ENCODE results near the gene NDUFAF2.
"Not testable (repeated sequence)": the region's sequence is repeated elsewhere in the genome, so short reads cannot be mapped to it uniquely, and the experiment has no call there.

NDUFAF2 gene

DNA sequence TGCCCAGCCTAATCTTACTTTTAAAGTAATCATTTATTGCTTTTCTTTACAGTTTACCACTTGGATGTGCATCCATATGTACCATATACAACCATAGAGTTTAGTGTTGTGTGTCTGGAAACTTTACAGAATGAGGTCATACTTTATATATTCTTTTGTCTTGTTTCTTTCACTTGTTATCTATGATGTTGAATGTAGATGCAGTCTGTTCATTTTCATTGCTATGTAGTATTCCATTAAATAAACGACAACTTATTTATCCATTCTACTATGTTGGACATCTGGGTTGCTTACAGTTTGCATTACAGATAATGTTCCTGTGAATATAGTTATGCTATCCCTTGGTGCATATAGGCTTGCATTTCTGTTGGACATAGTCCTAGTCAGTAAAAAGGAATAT, 238.5 kb downstream of the NDUFAF2 start:
- no peak for DNase-seq

DNA sequence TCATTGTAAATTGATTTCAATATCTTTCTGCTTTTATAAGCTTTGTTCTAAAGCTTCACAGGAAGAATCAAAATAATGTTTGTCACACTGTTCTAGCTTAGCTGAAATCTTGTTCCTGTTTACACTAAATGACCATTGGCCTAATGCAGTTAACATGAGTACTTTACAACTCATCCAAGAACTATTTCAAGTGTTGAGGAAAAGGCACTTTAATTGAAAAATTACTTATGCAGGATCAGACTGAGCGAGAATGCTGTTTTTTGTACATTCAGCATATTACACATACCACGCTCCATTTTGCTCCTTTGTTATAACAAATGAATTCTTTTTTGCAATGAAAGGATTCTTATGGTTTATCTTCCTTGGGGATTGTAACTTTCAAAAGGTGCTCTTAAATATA, 239.7 kb downstream of the NDUFAF2 start:
- no peak for DNase-seq

GRCh38 chr5:61186634-61187033, 241.6 kb downstream of the NDUFAF2 start:
- DNase-seq: no peak

DNA sequence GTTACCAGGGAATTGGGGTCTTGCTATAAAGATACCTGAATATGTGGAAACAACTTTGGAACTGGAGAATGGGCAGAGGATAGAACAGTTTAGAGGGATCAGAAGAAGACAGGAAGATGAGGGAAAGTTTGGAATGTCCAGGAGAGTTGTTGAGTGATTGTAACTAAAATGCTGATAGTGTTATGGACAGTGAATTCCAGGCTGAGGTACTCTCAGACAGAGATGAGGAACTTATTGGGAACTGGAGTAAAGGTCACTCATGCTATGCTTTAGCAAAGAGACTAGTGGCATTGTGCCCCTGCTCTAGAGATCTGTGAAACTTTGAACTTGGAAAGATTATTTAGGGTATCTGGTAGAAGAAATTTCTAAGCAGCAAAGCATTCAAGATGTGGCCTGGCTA, 242.3 kb downstream of the NDUFAF2 start:
- not testable (repeated sequence) for DNase-seq

DNA sequence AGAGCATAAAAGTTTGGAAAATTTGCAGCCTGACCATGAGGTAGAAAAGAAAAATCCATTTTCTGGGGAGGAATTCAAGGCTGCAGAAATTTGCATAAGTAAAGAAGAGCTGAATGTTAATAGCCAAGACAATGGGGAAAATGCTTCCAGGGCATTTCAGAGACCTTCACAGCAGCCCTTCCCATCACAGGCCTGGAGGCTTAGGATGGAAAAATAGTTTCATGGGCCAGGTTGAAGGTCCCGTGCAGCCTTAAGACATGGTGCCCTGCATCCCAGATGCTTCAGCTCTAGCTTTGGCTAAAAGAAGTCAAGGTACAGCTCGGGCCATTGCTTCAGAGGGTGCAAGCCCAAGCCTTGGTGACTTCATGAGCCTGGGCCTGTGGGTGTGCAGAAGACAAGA, 242.8 kb downstream of the NDUFAF2 start:
- DNase-seq: not testable (repeated sequence)

DNA sequence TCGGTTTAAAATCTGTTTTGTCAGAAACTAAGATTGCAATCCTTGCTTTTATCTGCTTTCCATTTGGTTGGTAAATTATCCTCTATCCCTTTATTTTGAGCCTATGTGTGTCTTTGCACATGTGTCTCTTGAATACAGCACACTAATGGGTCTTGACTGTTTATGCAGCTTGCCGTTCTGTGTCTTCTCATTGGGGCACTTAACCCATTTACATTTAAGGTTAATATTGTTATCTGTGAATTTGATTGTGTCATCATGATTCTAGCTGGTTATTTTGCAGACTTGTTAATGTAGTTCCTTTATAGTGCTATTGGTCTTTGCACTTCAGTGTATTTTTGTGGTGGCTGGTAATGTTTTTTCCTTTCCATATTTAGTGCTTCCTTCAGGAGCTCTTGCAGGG, 253.6 kb downstream of the NDUFAF2 start:
- no peak for DNase-seq

GRCh38 chr5:61200582-61201155, 255.7 kb downstream of the NDUFAF2 start:
- no peak for DNase-seq

- no peak for DNase-seq
These were observed 257.2 kb downstream of the NDUFAF2 start for GRCh38 chr5:61202213-61202612.

All from NCI-H2107 (cell line).